ENCODE results near the gene HOXB5. TPM values are rescaled to one million over a fixed set of nuclear protein-coding genes. Genes with fewer than 3 reads are reported as not detected.

HOXB5 gene
- total RNA-seq, 1 experiment from 2014 or later = 5.9 TPM

DNA sequence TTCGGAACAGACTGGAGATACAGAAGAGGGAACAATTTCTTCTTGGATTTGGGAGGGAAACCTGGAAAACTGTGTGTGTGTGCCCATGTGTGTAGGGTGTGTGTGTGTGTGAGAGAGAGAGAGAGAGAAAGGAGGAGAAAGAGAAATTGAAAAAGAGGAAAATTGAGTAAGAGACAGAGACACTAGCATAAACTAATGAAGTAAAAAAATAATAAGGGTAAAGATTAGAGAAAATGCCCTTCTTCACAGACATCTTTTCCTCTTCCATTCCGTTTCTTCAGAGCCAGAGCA lies 34.8 kb downstream of the HOXB5 start:
- Histone ChIP-seq H3K36me3 (ENCODE audit: insufficient read depth, low read length, poor library complexity, severe bottlenecking) (no peaks in the 10 kb centered on the region), H3K27me3 (replicated peaks; ENCODE audit: insufficient read depth, low read depth, low read length, poor library complexity) (no peaks in the 10 kb centered on the region), H3K4me1 (ENCODE audit: insufficient read depth, low read length, poor library complexity, severe bottlenecking) (peaks cover 65% of the 10 kb centered on the region), H3K9me3 (ENCODE audit: low read depth, low read length, poor library complexity, severe bottlenecking) (no peaks in the 10 kb centered on the region), H3K27ac (ENCODE audit: low read depth, low read length, poor library complexity, severe bottlenecking) (no peak overlapping the region), H3K4me3 (ENCODE audit: low read depth, low read length, poor library complexity, severe bottlenecking) (no peak overlapping the region)
- BruUV-seq (replicated peaks) = no TSS peak
- ChIA-PET POLR2A (ENCODE audit: low non-redundant PET) (no interaction called here), CTCF (no interaction called here)
- DNase-seq (ENCODE audit: low spot score) = no peak
- TF ChIP-seq EZH2 (IDR thresholded peaks at IDR 0.05; ENCODE audit: borderline replicate concordance, low read depth, low read length, poor library complexity, severe bottlenecking) = no peak
- TF ChIP-seq, protein P1, sequence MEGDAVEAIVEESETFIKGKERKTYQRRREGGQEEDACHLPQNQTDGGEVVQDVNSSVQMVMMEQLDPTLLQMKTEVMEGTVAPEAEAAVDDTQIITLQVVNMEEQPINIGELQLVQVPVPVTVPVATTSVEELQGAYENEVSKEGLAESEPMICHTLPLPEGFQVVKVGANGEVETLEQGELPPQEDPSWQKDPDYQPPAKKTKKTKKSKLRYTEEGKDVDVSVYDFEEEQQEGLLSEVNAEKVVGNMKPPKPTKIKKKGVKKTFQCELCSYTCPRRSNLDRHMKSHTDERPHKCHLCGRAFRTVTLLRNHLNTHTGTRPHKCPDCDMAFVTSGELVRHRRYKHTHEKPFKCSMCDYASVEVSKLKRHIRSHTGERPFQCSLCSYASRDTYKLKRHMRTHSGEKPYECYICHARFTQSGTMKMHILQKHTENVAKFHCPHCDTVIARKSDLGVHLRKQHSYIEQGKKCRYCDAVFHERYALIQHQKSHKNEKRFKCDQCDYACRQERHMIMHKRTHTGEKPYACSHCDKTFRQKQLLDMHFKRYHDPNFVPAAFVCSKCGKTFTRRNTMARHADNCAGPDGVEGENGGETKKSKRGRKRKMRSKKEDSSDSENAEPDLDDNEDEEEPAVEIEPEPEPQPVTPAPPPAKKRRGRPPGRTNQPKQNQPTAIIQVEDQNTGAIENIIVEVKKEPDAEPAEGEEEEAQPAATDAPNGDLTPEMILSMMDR (conservative IDR thresholded peaks at IDR 0.05; ENCODE audit: low read depth, low read length) = no peak
- intact Hi-C loops (cut with micrococcal nuclease; ENCODE audit: unreplicated experiment) = no loop called here

DNA sequence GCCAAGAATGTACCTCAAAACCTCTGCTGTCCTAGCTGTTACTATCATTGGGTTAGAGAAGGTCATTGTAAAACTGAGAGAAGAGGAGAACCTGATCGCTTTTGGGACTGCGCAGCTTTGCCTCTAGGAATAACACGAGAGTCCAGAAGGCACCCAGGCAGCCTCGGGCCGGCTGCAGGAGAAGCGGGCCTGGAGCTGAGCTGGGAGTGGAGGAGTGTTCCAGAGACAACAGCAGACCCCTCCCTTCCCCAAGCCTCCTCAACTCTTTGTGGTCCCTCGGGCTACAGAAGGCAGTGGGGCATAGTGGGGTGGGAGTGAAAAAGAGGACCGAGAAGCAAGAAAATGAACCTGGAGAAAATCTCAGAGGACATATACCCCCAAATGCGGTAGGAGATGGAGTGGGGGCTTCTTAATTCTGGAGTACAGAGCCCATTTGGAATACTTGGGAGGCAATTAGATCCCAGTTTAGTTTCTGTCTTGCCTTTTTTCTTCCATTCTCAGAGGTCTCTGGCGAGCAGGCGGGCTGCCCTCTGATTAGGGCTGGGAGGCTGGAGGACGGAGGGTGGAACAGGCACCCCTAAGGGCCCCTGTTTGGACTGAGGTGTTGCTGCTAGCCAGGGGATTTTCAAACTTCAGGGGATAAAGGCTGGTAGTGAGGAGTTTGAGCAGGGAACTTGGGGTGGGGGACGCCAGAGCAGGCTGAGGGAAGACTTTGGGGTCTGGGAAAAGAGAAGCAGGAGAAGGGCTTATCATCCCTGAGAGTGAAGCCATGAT lies 35.3 kb downstream of the HOXB5 start:
- Histone ChIP-seq H3K27me3 (replicated peaks; ENCODE audit: insufficient read depth, low read depth, low read length, poor library complexity) (no peaks in the 10 kb centered on the region), H3K36me3 (ENCODE audit: insufficient read depth, low read length, poor library complexity, severe bottlenecking) (no peaks in the 10 kb centered on the region), H3K4me3 (ENCODE audit: low read depth, low read length, poor library complexity, severe bottlenecking) (no peak overlapping the region), H3K4me1 (ENCODE audit: insufficient read depth, low read length, poor library complexity, severe bottlenecking) (peaks cover 64% of the 10 kb centered on the region), H3K27ac (ENCODE audit: low read depth, low read length, poor library complexity, severe bottlenecking) (no peak overlapping the region), H3K9me3 (ENCODE audit: low read depth, low read length, poor library complexity, severe bottlenecking) (no peaks in the 10 kb centered on the region)
- DNase-seq (ENCODE audit: low spot score) = no peak
- ChIA-PET CTCF (no interaction called here), POLR2A (ENCODE audit: low non-redundant PET) (interaction anchor here (0.6 kb wide), 1 partner anchor 13 kb away, joined by 3 read pairs; no protein-coding TSS in a partner anchor)
- TF ChIP-seq EZH2 (IDR thresholded peaks at IDR 0.05; ENCODE audit: borderline replicate concordance, low read depth, low read length, poor library complexity, severe bottlenecking) = no peak
- TF ChIP-seq, protein P1 (conservative IDR thresholded peaks at IDR 0.05; ENCODE audit: low read depth, low read length) = no peak
- intact Hi-C loops (cut with micrococcal nuclease; ENCODE audit: unreplicated experiment) = no loop called here
- BruUV-seq (replicated peaks) = no TSS peak

DNA sequence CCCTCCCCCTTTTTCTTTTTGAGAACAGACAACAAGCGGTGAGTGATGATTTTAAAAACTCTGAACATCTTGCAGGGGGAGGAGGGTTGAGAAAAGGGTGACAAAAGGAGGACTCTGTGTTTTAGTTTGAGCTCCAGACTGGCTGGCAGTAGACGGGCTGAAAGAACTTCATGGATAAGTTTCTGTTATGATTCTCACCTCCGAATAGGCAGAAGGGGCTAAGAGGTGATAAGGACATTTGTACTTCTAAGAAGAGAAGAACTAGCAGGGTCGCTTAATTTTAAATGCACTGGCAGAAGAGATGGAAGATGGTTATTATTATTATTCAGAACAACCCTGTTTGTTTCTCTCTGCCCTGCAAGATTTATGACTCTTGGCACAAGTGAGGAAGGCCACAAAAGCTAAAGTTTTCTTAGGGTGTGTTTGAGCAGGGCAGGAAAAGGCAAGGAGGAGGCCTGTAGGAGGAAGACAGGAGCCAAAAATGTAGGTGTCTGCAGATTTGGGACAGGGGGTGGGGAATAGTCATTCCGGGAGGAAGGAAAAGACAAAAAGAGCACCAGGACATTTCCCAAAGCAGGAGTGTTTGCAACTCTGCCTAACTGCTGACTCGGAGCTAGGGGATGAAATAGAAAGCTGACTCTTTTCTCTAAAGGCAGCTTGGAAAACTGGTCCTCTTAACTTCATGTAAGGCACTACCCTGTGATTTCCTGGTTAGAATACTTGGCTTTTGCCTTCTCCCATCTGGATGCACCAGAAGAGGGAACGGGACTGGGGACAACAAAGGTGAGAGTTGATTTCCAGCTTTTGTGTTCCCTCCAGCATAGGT lies 36.8 kb downstream of the HOXB5 start:
- Histone ChIP-seq H3K27me3 (replicated peaks; ENCODE audit: insufficient read depth, low read depth, low read length, poor library complexity) (no peaks in the 10 kb centered on the region), H3K4me3 (ENCODE audit: low read depth, low read length, poor library complexity, severe bottlenecking) (no peak overlapping the region), H3K9me3 (ENCODE audit: low read depth, low read length, poor library complexity, severe bottlenecking) (no peaks in the 10 kb centered on the region), H3K4me1 (ENCODE audit: insufficient read depth, low read length, poor library complexity, severe bottlenecking) (peaks cover 50% of the 10 kb centered on the region), H3K27ac (ENCODE audit: low read depth, low read length, poor library complexity, severe bottlenecking) (peak overlapping the region; percentile 37), H3K36me3 (ENCODE audit: insufficient read depth, low read length, poor library complexity, severe bottlenecking) (peaks cover 7% of the 10 kb centered on the region)
- peak; percentile 53 for DNase-seq (ENCODE audit: low spot score)
- TF ChIP-seq, protein P1 (conservative IDR thresholded peaks at IDR 0.05; ENCODE audit: low read depth, low read length) = no peak
- no peak for TF ChIP-seq EZH2 (IDR thresholded peaks at IDR 0.05; ENCODE audit: borderline replicate concordance, low read depth, low read length, poor library complexity, severe bottlenecking)
- CTCF ChIA-PET = interaction anchor here (0.6 kb wide), 1 partner anchor 185 kb away, joined by 3 read pairs; no protein-coding TSS in a partner anchor
- intact Hi-C loops (cut with micrococcal nuclease; ENCODE audit: unreplicated experiment) = no loop called here
- POLR2A ChIA-PET (ENCODE audit: low non-redundant PET) = interaction anchor here (0.5 kb wide), 1 partner anchor 14 kb away, joined by 4 read pairs; no protein-coding TSS in a partner anchor
- BruUV-seq (replicated peaks) = no TSS peak
